Hypothalamus (tissue), 51 donors: ENCODE results near the gene ANAPC15.

ENCODE experiments used
- DNase-seq, 51 donors: peaks; one replicate each; lab custom pipeline; 2025; lab: John Stamatoyannopoulos, UW

The ANAPC15 gene

GRCh38 chr11:72088076-72088808, 24.3 kb downstream of the ANAPC15 start:
- DNase-seq, result no peak

GRCh38 chr11:72085621-72086351, 26.7 kb downstream of the ANAPC15 start:
- peak in 17 of 51 donors; percentile 10 to 89 (median 33) for DNase-seq

- no peak for DNase-seq
These were observed 27.5 kb downstream of the ANAPC15 start for GRCh38 chr11:72084965-72085364.

- DNase-seq, result no peak
These were observed 28.4 kb downstream of the ANAPC15 start for GRCh38 chr11:72084076-72084475.

- DNase-seq, result no peak
These were observed 29.1 kb downstream of the ANAPC15 start for GRCh38 chr11:72083414-72083813.

GRCh38 chr11:72081821-72082453, 30.6 kb downstream of the ANAPC15 start:
- no peak for DNase-seq

GRCh38 chr11:72081184-72081644, 31.3 kb downstream of the ANAPC15 start:
- DNase-seq, result no peak

- DNase-seq, result peak; percentile 61 to 100 (median 98)
These were observed 31.9 kb downstream of the ANAPC15 start, which contains the start of the genes LRRC51 and NUMA1 for GRCh38 chr11:72080326-72081183. Gene LRRC51 (plus strand): TSS chr11:72080850. CDS start chr11:72089084, 8,234 bp downstream. Gene NUMA1 (minus strand): TSS chr11:72080542. CDS start chr11:72035943, 44,599 bp downstream.

GRCh38 chr11:72079819-72080325, 32.6 kb downstream of the ANAPC15 start:
- DNase-seq, result peak in 1 of 51 donors; percentile 59

GRCh38 chr11:72078477-72078876, 34.0 kb downstream of the ANAPC15 start:
- no peak for DNase-seq

- DNase-seq, result no peak
These were observed 36.7 kb downstream of the ANAPC15 start for GRCh38 chr11:72075756-72076155.

GRCh38 chr11:72075109-72075508, 37.4 kb downstream of the ANAPC15 start:
- peak in 6 of 51 donors; percentile 4 to 27 (median 10) for DNase-seq

- DNase-seq, result no peak
These were observed 40.1 kb downstream of the ANAPC15 start for GRCh38 chr11:72072348-72072747.

GRCh38 chr11:72070491-72070890, 42.0 kb downstream of the ANAPC15 start:
- no peak for DNase-seq

- peak in 28 of 51 donors; percentile 6 to 74 (median 40) for DNase-seq
These were observed 42.7 kb downstream of the ANAPC15 start for GRCh38 chr11:72069787-72070251.

GRCh38 chr11:72069200-72069599, 43.3 kb downstream of the ANAPC15 start:
- DNase-seq, result no peak

GRCh38 chr11:72067676-72068075, 44.8 kb downstream of the ANAPC15 start:
- no peak for DNase-seq

- no peak for DNase-seq
These were observed 45.2 kb downstream of the ANAPC15 start for GRCh38 chr11:72067266-72067665.

- no peak for DNase-seq
These were observed 45.6 kb downstream of the ANAPC15 start for GRCh38 chr11:72066855-72067254.
